GM19395 (cell line): ENCODE data around the gene CCDC85A.

ENCODE experiments used
- ATAC-seq: cut with Tn5 transposase; IDR thresholded peaks from one replicate; pipeline ENCODE4 v1.9.1; 2021; ENCODE audit warnings: mild to moderate bottlenecking, moderate library complexity; ENCODE audit not compliant: unreplicated experiment

CCDC85A gene

DNA sequence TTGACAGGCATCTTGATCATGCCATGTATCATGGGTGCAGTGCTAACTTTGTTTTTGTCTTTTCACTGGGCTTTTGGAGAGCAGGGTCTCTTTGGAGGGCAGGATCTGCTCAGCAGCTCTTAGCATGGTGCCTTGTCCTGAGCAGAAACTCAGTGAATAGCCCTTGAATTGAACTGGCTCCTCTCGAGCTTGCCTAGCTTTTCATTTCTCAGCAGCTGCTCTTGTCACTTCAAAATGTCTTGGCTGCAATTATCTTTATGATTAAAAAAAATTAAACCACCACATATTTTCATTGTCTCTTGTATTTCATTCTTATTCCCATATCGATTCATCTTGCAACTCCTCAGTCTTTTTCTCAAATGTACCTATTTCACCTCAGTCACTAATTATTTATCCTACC lies 50.5 kb downstream of the CCDC85A start:
- ATAC-seq = no peak

DNA sequence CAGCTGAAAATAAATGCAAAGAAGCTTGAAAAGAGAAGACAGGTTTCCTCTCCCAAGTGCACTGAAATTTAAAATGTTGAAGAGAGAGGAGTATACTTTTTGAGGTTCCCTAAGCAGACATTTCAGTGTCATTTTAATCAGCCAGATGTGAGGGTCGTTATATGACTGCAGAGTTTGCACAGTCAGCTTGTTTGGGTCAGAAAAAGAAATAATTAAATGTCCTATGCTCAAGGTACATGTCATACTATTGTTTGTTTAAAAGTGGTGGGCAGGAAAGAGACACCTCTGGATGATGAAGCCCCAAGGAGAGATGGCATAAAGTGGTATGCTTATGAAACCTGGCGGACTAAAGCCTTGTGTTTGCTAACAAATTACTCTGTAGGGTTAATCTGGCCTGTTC lies 55.2 kb downstream of the CCDC85A start:
- no peak for ATAC-seq

DNA sequence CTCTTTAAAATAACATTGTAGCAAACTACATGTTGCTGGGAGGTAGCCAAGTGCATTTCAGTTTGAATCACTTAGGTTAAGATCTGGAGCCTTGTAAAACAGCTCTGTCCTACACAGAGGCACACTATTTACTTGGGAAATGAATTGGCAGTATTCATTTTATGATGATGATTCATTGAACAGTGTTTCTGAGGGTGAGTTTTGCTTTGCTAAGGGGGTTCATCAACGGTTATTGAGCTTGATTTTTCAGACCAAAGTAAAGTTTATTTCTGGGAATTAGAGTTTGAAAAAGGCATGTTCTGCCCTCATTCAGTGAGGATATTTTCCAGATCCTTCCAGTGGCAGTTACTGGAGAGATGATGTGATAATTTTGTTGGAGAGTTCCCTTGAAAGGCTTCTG lies 55.6 kb downstream of the CCDC85A start:
- no peak for ATAC-seq

DNA sequence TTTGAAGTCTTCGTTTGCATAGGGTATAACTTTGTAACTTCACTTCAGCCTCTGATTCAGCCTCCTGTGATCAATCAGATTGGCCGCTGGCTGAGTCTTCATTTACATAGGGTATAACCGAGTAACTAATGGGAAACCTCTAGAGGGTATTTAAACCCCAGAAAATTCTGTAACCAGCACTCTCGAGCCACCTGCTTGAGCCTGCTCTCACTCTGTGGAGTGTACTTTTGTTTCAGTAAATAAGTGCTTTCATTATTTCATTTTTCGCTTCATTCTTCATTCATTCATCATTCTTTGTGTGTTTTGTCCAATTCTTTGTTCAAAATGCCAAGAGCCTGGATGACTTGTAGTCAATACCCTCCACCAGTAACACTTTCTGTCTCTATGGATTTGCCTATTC lies 56.4 kb downstream of the CCDC85A start:
- no peak for ATAC-seq

DNA sequence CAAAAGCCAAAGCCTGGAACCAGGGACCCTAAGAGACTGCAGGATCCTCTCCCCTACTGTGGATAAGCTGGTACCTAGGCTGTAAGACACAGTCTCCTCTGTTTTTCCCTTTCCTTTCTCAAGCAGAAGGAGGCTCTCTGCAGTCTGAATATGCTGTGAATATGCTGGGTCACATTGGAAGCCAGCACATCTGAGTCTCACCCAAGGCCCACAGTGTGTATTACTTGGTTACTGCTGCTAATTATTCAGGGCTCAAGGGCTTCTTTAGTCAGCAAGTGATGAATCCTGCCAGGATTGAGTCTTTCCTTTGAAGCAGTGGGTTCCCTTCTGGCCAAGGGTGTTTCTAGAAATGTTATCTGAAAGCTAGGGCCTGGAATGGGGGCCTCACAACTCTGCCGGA lies 60.7 kb downstream of the CCDC85A start:
- ATAC-seq = no peak

DNA sequence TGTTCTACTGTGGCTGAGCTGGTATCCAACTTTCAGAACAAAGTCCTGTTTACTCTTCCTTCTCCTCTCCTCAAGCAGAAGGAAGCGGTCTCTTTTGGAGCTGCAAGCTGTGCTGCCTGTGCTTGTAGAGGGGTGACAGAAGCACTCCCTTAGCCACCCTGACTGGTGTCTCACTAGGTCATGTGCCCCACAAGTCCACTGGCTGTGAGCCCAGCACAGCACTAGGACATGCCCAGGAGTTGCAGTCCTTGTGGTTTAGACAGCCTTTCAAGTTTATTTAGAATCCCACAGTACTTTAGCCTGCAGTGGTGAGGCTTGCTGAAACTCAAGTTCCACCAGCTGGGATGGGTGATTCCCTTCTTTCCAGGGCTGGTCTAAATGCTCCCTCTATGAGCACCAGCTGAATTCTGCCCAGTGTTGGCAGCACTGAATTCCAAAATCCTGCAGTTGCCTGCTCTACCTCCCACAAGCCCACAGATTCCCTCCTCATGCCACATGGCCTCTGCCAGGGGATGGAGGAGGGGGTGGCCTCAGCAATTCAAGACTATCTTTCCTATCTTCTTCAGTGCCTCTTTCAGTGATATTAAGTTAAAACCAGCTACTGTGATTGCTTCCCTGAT lies 61.2 kb downstream of the CCDC85A start:
- ATAC-seq = no peak

DNA sequence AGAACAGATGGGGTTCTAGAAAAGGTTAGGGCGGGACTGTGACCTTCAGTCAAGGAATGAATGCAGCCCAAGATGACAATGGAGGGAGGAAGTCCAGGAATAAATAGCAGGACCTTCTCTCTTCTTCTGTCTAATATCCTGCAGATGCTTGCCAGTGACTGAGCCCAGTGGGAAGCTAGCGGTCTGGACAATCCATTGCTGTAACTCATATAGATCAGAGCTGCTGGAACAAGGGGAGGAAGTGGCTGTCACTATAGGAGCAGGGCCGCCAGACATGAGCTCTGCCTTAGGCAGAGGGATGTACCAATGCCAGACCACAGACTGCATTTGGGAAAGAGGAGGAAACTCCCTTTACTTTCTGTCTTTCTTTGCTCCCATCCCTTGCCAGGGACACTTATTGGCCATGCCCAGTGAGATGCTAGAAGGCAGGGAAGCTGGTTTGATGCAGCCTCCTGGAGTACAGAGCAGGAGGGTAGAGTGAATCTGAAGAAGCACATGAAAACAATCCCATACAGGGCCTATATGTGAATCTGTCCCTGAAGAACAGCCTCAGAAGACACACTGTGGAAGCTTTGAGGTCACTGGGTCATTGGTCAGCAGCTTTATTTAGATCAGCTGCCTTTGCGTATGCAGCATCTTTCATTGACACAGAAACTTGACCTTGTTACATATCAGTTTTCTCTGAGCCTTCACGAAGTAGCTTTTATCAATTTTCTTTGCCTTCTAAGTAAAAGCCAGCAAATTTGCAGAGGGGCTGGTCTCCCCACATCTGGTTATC lies 65.4 kb downstream of the CCDC85A start:
- ATAC-seq = no peak

DNA sequence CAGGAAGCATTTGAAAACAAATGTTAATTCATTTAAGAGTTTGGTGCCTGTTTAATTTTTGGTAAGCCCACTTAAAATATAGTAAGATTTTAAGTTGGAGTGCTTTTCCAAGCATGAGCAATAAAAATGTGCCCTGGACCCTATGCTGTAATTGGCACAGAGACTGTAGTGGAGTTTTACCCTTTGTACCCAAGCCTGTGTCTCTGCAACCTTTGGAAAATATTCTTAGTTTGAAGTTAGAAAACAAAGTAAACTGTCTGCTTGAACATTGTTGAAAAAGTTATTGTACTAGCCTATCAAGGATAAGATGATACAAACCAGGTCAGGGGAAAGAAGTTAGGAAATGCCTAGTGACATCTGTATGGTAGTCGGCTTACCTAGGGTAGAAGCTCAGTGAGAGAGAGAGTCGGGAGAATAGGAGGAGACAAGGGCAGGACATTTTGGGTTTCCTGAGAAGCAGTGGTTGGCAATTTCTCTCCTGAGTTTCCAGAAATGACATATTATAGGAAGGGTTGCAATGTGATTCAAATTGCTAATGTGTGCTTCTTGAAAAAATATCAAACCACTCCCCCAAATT lies 66.5 kb downstream of the CCDC85A start:
- no peak for ATAC-seq

DNA sequence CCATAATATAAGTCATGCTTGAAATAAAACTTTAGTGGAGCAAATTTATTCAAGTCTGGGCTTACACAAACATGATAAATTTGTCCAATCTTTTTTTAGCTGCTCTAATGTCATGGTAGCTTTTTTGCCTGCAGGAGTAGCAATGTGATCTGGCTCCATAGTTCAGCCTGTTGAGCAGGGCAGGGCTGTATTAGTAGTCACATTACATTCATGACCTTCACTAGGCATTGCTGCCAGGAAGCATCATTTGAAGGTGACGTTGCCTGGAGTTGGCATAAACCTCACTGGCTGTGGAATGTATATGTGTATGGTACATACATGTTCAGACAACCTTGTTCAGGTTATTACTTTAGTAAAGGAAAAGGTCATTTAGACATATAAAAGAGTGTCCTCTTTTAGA lies 76.6 kb downstream of the CCDC85A start:
- ATAC-seq = no peak

DNA sequence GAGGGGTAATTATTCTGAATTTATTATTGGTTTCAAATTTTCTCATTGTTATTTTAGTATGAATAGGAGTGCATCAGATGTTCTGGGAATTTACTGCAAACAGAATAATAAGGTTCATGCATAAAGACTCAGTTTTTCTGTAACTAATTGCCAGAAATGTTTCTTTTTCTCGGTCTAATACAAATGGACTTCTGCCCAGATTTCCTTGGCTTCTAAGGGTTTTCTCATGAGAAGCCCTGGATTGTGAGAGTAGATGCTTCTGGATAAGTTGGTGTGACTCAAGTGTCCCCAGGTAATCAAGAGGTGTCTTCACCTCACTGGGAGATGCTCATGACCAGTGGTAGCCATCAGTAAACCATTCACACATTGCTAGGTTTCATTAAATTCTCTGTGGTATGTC lies 78.5 kb downstream of the CCDC85A start:
- no peak for ATAC-seq

DNA sequence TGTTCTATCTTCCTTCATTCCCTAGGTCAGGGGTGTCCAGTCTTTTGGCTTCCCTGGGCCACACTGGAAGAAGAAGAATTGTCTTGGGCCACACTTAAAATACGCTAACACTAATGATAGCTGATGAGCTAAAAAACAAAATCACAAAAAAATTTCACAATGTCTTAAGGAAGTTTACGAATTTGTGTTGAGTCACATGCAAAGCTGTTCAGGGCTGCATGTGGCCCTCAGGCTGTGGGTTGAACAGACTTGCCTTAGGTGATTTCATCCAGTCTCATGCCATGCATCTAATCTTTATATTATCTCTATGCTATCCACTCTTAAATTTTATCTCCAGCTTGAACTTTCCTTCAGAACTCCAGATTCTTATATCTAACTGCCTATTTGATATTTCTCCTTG lies 80.1 kb downstream of the CCDC85A start:
- no peak for ATAC-seq

DNA sequence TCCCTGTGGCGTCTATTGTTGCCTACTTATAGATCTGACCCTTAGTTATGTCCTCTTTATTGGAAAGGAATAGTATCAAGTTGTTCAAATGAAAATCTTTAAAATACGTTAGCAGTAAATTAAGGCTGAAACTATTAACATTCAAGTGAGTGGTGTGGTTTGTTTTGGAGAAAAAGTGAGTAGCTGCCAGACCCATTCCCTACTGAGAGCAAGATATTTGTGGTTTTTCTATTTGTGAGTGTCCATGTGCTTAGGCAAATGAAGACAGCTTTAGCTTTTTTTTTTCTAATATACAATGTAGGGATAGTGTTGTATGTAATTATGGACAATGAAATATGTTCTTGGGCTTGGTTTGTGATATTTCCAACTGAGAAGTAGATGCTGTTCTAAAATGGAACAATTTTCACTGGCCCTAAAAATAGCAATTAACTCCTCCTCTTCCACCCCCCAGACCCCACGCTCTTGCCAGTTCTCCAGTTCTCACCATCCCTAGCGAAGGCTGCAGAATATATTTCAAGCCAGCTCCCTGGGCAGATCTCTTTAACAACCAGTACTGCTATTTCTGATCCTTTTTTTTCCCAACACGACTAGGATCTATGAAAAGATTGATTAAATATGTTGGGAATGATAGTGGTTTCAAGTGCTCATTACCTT lies 83.1 kb downstream of the CCDC85A start:
- no peak for ATAC-seq

DNA sequence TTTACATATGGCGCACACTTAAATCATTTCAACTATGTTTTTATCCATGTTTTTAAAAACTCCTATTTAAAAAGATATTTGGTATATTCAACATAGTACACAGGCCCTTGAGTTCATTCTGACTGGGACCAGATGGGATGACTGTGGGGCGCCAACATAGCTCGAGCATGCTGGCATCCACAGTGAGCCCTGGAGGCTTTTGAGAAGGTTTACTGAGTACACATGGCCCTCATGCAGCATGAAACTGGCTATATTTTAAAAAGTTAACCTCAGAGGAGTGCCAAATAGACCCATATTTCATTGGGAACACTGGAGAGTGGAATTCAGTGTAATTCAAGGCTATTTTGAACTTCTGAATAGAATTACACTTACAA lies 83.6 kb downstream of the CCDC85A start:
- ATAC-seq = no peak

DNA sequence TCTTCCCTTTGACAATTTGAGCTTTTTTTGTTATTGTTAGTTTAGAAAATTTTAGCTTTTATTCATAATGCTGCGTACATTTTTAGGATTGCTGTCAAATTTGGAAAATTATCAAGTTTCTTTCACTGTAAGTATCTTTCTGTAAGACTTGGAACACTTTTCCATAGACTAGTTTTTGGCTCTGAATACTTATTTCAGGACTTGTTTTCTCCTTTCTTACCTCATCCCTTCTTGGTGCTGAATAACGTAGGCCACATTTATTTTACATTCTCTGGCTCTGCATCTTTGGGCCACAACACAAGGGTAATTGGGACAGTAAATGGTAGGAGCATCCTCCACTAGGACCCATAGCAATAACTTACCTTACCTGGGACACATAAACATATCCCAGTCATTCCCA lies 85.1 kb downstream of the CCDC85A start:
- ATAC-seq = no peak

DNA sequence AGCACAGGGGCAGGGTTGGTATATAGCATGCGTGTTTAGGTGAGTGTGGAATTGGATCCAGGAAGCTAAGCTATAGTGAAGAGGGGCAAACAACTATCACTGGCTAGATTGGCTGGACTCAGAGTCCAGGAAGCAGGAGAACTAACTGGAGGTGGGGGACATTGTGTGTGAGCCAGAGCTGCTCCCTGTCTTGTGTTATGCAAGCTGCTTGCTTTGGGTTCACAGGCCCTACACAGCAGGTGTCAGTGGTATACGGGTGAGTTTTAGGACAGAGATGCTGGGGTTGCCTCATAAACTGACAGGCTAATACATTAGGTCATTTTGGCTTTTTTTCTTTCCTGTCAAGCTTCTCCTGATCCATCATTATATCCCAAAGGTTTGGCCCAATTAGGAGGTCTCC lies 87.5 kb downstream of the CCDC85A start:
- ATAC-seq = no peak

DNA sequence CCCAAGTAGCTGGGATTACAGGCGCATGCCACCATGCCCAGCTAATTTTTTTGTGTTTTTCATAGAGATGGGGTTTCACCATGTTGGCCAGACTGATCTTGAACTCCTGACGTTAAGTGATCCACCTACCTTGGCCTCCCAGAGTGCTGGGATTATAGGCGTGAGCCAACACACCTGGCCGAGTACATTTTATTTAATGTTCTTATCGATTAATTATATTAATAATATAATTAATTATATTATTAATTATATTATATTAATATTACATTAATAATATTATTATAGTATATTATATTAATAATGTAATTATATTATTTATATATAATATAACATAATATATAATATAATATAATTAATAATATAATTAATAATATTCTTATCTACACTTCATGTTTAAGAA lies 101.4 kb downstream of the CCDC85A start:
- no peak for ATAC-seq

DNA sequence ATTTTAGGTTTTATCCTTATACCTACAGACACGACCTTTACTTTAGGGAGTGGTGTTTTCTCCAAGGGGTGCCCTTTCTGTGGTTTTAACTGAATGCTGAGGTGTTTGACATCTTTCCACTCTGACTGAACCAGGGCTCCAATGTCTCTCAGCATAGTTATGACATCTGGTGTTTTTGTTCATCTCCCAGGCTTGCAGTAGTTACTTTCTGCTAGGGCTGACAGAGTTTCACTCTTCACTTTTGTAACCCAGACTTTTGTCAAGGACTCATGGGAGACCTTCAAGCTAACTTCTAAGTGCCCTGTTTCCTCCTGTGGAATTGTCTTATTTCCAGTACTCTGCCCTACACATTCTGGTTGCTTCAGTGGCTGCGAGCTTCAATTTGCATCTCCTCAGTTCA lies 103.1 kb downstream of the CCDC85A start:
- ATAC-seq = no peak

DNA sequence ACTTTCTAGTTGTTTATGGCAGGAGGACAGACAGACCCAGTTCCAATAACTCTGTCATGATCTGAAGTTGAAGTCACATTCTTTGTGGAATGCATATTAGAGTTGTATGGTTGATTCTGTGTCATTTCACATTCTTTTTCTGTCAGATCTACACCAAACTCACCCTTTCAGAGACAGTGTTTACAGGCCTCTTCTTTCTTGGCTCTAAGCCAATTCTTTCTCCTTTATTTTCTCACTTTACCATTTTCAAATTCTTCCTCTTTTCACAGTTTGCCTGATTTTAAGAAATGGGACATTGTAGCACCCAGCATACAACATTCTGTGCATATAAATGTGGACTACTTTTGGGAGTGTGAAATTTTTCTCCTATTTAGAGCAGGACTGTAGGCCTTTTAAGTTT lies 103.7 kb downstream of the CCDC85A start:
- ATAC-seq = no peak

DNA sequence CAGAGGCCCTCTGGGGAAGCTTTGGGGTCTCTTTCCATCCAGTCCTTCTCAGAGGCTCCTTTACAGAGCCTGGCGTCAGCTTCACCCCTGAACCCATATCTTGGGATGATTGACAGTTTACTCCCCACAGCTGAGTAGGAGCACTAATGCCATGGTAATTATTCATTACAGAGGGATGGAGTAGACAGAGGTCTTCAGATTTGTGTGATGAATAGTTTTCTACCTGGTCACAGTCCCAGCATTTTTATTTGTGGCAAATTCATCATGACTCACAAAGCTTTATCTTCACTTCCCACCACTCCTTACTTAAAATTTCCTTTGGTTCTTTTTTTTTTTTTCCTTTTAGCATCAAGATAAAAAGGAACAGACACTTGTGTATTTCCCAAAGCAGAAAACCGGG lies 104.2 kb downstream of the CCDC85A start:
- ATAC-seq = no peak

DNA sequence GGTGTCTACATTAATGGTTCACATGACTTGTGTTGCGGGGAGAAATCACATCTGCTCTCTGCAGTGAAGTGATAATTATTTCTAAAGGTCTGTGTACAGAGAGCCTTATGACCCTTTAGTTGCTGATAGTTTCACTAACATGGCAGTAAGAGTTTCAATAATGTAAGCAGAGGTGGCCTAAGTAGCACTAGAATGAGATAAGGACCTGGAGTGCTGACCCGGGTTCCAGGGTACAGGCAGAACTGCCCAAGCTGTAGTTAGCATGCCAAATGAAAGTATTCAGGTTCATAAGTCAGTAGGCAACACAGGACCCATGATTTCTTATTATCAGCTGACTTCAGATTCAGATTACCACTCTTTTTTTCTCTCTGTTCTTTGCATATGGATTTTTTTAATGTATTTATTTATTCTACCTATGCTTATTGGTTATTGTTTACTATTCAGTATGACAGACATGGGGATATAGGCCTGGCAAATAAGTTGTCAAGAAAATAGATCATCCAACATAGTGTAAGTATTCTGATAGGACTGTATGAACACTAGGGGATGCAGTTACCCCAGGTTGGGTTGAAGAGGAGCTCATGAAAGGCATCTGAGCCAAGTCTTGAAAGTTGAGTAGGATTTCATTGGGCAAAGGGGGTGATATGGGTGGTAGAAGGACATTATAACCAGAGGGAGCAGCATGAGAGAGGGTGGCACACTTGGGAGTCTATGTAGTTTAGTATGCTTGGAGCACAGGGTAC lies 105.2 kb downstream of the CCDC85A start:
- ATAC-seq = no peak

DNA sequence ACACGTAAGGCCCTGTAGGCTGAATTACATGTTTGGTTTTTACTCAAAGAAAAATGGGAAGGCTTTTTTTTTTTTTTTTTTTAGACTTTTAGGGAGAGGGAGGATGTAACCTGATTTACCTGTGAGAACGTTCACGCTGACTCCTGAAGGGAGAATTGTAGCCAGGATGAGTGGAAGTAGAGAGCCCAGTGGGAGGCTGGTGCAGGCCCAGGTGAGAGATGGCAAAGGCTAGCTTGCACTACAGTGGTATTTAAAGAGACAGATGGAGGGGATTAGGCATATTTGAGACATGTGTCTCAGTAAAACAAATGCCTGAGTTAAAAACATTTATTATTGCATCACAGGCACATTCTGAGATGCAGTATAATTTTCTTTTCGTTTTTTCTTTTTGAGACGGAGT lies 107.9 kb downstream of the CCDC85A start:
- ATAC-seq = no peak
